ENCODE measurements around the gene PSME3. TPM values are rescaled to one million over a fixed set of nuclear protein-coding genes. Genes with fewer than 3 reads are reported as not detected.
A peak's percentile ranks its signal among the peaks of the same experiment; 100 is the strongest.

Gene PSME3
- total and polyA plus RNA-seq, 2 of the 13 experiments (the other 11 are each of a cell fraction or from before 2014, with no cell fraction given): 66.3 to 135 TPM

GRCh38 chr17:42866631-42867575, 33.7 kb downstream of the PSME3 start (continued):
- TF ChIP-seq ATF7-NPFF (CRISPR knock-in tag; IDR thresholded peaks at IDR 0.05; ENCODE audit: low read depth): 0 out of 2 replicates have a peak, but pooled peaks have one; percentile 17
- TF ChIP-seq NFYC (CRISPR knock-in tag; IDR thresholded peaks at IDR 0.05): no peak
- no peak for TF ChIP-seq USF2 (IDR thresholded peaks at IDR 0.05; ENCODE audit: low read depth, low read length)
- TF ChIP-seq USF2 (CRISPR knock-in tag; IDR thresholded peaks at IDR 0.05; ENCODE audit: borderline replicate concordance): 0 out of 2 replicates have a peak, but pooled peaks have one; percentile 7
- TF ChIP-seq TRIM22 (IDR thresholded peaks at IDR 0.05): no peak
- TF ChIP-seq MATR3 (CRISPR knock-in tag; IDR thresholded peaks at IDR 0.05): no peak
- TF ChIP-seq SCMH1 (CRISPR knock-in tag; IDR thresholded peaks at IDR 0.05; ENCODE audit: borderline replicate concordance): no peak
- TF ChIP-seq NR2F6 (IDR thresholded peaks at IDR 0.05): peak; percentile 99
- peak; percentile 98 for TF ChIP-seq NR2F6 (CRISPR knock-in tag; IDR thresholded peaks at IDR 0.05)
- no peak for TF ChIP-seq TRAFD1 (CRISPR knock-in tag; IDR thresholded peaks at IDR 0.05; ENCODE audit: borderline replicate concordance)
- TF ChIP-seq MED8 (CRISPR knock-in tag; IDR thresholded peaks at IDR 0.05; ENCODE audit: insufficient replicate concordance): peak; percentile 55
- 0 out of 2 replicates have a peak, but pooled peaks have one; percentile 18 for TF ChIP-seq KAT8 (CRISPR knock-in tag; IDR thresholded peaks at IDR 0.05)
- no peak; the same call in 1 of the 2 replicates for TF ChIP-seq ZNF605 (CRISPR knock-in tag; IDR thresholded peaks at IDR 0.05)
- TF ChIP-seq RARA (CRISPR knock-in tag; IDR thresholded peaks at IDR 0.05): peak; percentile 97
- no peak for TF ChIP-seq SRSF9 (IDR thresholded peaks at IDR 0.05; ENCODE audit: borderline replicate concordance, insufficient read depth, low read depth, low read length, poor library complexity, severe bottlenecking)
- TF ChIP-seq FIP1L1 (IDR thresholded peaks at IDR 0.05; ENCODE audit: borderline replicate concordance, insufficient read depth, low read depth, low read length): no peak
- TF ChIP-seq MNT (IDR thresholded peaks at IDR 0.05): no peak
- TF ChIP-seq HOXA3 (CRISPR knock-in tag; IDR thresholded peaks at IDR 0.05): peak; percentile 44; the same call in 1 of the 2 replicates
- peak; percentile 50; the same call in 1 of the 2 replicates for TF ChIP-seq ZFX (CRISPR knock-in tag; IDR thresholded peaks at IDR 0.05; ENCODE audit: low read depth)
- peak; percentile 92 for TF ChIP-seq TARDBP (CRISPR knock-in tag; IDR thresholded peaks at IDR 0.05)
- no peak for TF ChIP-seq ZMYM2 (CRISPR knock-in tag; IDR thresholded peaks at IDR 0.05)

Data from HepG2 (cell line).